Transverse colon (tissue), 4 donors: ENCODE results near the gene RFTN1. TPM values are rescaled to one million over a fixed set of nuclear protein-coding genes. Genes with fewer than 3 reads are reported as not detected.

ENCODE experiments used
- DNase-seq: peaks from one replicate; pipeline ENCODE4 v3.0.0-alpha.2; 2019
- H3K27ac ChIP-seq, 4 donors: fragments of 200-600 bp; sonication (generic); 2 replicates each; pipeline ENCODE4 v1.5.1; 2016 to 2018; ENCODE audit warnings: inconsistent platforms in 4 of 4
- H3K27me3 ChIP-seq: fragments of 200-600 bp; sonication (generic); 2 replicates; pipeline ENCODE4 v1.5.1; 2017; ENCODE audit warnings: inconsistent platforms
- H3K36me3 ChIP-seq, 4 donors: fragments of 200-600 bp; sonication (generic); 2 replicates each; pipeline ENCODE4 v1.5.1; 2017 to 2019; ENCODE audit warnings: inconsistent platforms in 4 of 4
- H3K4me1 ChIP-seq, 4 donors: fragments of 200-600 bp; sonication (generic); 2 replicates each; pipeline ENCODE4 v1.5.1; 2017 to 2020; ENCODE audit warnings: inconsistent platforms in 4 of 4
- H3K4me3 ChIP-seq, 4 donors: fragments of 200-600 bp; sonication (generic); 1 replicate in 1 of 4; 2 replicates in 3 of 4; pipeline versions ENCODE4 v1.5.1 to v1.6.1; 2017 to 2019; ENCODE audit warnings: inconsistent platforms in 4 of 4
- H3K9me3 ChIP-seq, 2 donors: fragments of 200-600 bp; sonication (generic); 2 replicates each; pipeline ENCODE4 v1.5.1; 2017 to 2019; ENCODE audit warnings: inconsistent platforms in 2 of 2
- CTCF ChIP-seq, 5 experiments: fragments of 200-600 bp in 3 of 5; fragments of 450-650 bp in 2 of 5; sonication (generic) in 3 of 5; IDR thresholded peaks; 1 replicate in 2 of 5; 2 replicates in 3 of 5; pipeline ENCODE4 v1.5.1; 2016 to 2017; ENCODE audit warnings: antibody characterized with exemption in 5 of 5, inconsistent platforms in 3 of 5, mild to moderate bottlenecking in 2 of 5, moderate library complexity in 1 of 5
- EP300 ChIP-seq: sonication (generic); formaldehyde crosslinking; IDR thresholded peaks from one replicate; pipeline ENCODE4 v1.6.1; 2017; ENCODE audit warnings: antibody characterized with exemption, low read depth
- POLR2A ChIP-seq: fragments of 450-650 bp; IDR thresholded peaks from one replicate; pipeline ENCODE4 v1.6.1; 2016; ENCODE audit warnings: antibody characterized with exemption, mild to moderate bottlenecking, moderate library complexity
- POLR2AphosphoS5 ChIP-seq, 3 donors: sonication (generic); formaldehyde crosslinking; IDR thresholded peaks; one replicate each; pipeline ENCODE4 v1.6.1; 2016; ENCODE audit warnings: antibody characterized with exemption in 3 of 3
- WGBS, 2 donors: methylation state at CpG; one replicate each; pipeline ENCODE4 v1.1.5; 2018; ENCODE audit warnings: low coverage in 1 of 2; 5-methylcytosine and 5-hydroxymethylcytosine counted together
- in situ Hi-C, 4 donors: fragments of 200-750 bp; cut with MboI; loops; one replicate each; pipeline versions ENCODE4 v1.15.0 to v1.15.1; 2017; ENCODE audit warnings: low sequenced_read_pairs in 3 of 4, low pct_ligation_motif_present in 1 of 4, low pct_unique_long_range_greater_than_20kb in 1 of 4
- intact Hi-C: fragments of 100-400 bp; cut with DNase I; formaldehyde crosslinking; loops from one replicate; pipeline ENCODE4 v1.15.1; 2023; ENCODE audit warnings: low total_unique reads
- total RNA-seq, 4 donors: library from RNA; depleted of rRNA; stranded (reverse); fragments of >200 nt; gene quantifications; one replicate each; pipeline ENCODE4 v1.1.0, GENCODE V29; 2016

Gene RFTN1
- total RNA-seq, 4 donors from 2014 or later, result 6.7 to 25.7 (median 15.7) TPM

- Histone ChIP-seq H3K4me1 (peaks cover 0 to 31% (median 6%) of the 10 kb centered on the region in 4 donors), H3K4me3 (no peak overlapping the region), H3K36me3 (no peaks in the 10 kb centered on the region), H3K9me3 (no peaks in the 10 kb centered on the region), H3K27ac (no peak overlapping the region), H3K27me3 (no peaks in the 10 kb centered on the region)
- WGBS, 2 donors, result 67 to 81% methylated on average over 3 of the region's 3 CpGs
- no peak for DNase-seq
- in situ Hi-C loops, result no loop called here
- intact Hi-C loops, result no loop called here
- TF ChIP-seq POLR2A (no peak), POLR2AphosphoS5 (IDR thresholded peaks at IDR 0.05) (no peak), CTCF (IDR thresholded peaks at IDR 0.05) (no peak), EP300 (no peak)
These were observed 36.0 kb downstream of the RFTN1 start for GRCh38 chr3:16477521-16477920.

- Histone ChIP-seq H3K9me3 (no peaks in the 10 kb centered on the region), H3K4me3 (no peak overlapping the region), H3K27me3 (no peaks in the 10 kb centered on the region), H3K4me1 (peaks cover 0 to 26% (median 6%) of the 10 kb centered on the region in 4 donors), H3K27ac (peak overlapping the region in 3 of 4 donors; percentile 18 to 23 (median 20)), H3K36me3 (no peaks in the 10 kb centered on the region)
- intact Hi-C loops (no loop called here), in situ Hi-C loops (no loop called here)
- DNase-seq, result no peak
- TF ChIP-seq EP300 (no peak), POLR2A (no peak), CTCF (IDR thresholded peaks at IDR 0.05) (no peak), POLR2AphosphoS5 (IDR thresholded peaks at IDR 0.05) (no peak)
These were observed 36.4 kb downstream of the RFTN1 start for GRCh38 chr3:16477056-16477455.

- no peak for DNase-seq
- H3K4me1 ChIP-seq, result peaks cover 0 to 22% (median 2%) of the 10 kb centered on the region in 4 donors
- WGBS, 2 donors, result 47 to 54% methylated on average over 5 of the region's 5 CpGs
- H3K36me3 ChIP-seq, result no peaks in the 10 kb centered on the region
- in situ Hi-C loops (no loop called here), intact Hi-C loops (no loop called here)
- TF ChIP-seq POLR2A (no peak), EP300 (no peak), CTCF (IDR thresholded peaks at IDR 0.05) (no peak), POLR2AphosphoS5 (IDR thresholded peaks at IDR 0.05) (no peak)
- no peaks in the 10 kb centered on the region for H3K9me3 ChIP-seq
- peak overlapping the region in 3 of 4 donors; percentile 18 to 23 (median 20) for H3K27ac ChIP-seq
- no peak overlapping the region for H3K4me3 ChIP-seq
- no peaks in the 10 kb centered on the region for H3K27me3 ChIP-seq
These were observed 36.9 kb downstream of the RFTN1 start for GRCh38 chr3:16476636-16477035.

GRCh38 chr3:16475766-16476165, 37.7 kb downstream of the RFTN1 start:
- Histone ChIP-seq H3K9me3 (no peaks in the 10 kb centered on the region), H3K36me3 (no peaks in the 10 kb centered on the region), H3K27ac (no peak overlapping the region), H3K4me1 (peaks cover 0 to 14% (median 0%) of the 10 kb centered on the region in 4 donors), H3K4me3 (no peak overlapping the region), H3K27me3 (no peaks in the 10 kb centered on the region)
- in situ Hi-C loops, result no loop called here
- no peak for DNase-seq
- WGBS, 2 donors, result 90 to 100% methylated on average over 1 to 3 of the region's 3 CpGs
- intact Hi-C loops, result no loop called here
- TF ChIP-seq CTCF (IDR thresholded peaks at IDR 0.05) (no peak), POLR2A (no peak), EP300 (no peak), POLR2AphosphoS5 (IDR thresholded peaks at IDR 0.05) (no peak)
